Mesenchymal stem cell (in vitro differentiated cells and primary cell): ENCODE data around the gene PRR7.

Source experiments
- DNase-seq: peaks from one replicate; pipeline ENCODE4 v3.0.0-alpha.2; 2013
- H2AFZ ChIP-seq: one replicate; pipeline ENCODE4 v1.6.1; 2013; ENCODE audit warnings: low read depth, mild to moderate bottlenecking, control low read depth, inconsistent platforms, low read length, moderate library complexity
- H2AK5ac ChIP-seq: 2 replicates; pipeline ENCODE4 v1.6.1; 2013; ENCODE audit warnings: low read length, moderate library complexity, mild to moderate bottlenecking, inconsistent platforms; ENCODE audit not compliant: severe bottlenecking
- H2BK120ac ChIP-seq: one replicate; pipeline ENCODE4 v1.6.1; 2013; ENCODE audit warnings: low read depth, mild to moderate bottlenecking, inconsistent platforms, low read length, moderate library complexity
- H2BK12ac ChIP-seq, 2 experiments: one replicate each; pipeline ENCODE4 v1.6.1; 2013; ENCODE audit warnings: inconsistent platforms in 2 of 2, low read length in 2 of 2, mild to moderate bottlenecking in 2 of 2, moderate library complexity in 2 of 2, control low read depth in 1 of 2
- H2BK15ac ChIP-seq: one replicate; pipeline ENCODE4 v1.6.1; 2013; ENCODE audit warnings: mild to moderate bottlenecking, low read depth, inconsistent platforms; ENCODE audit not compliant: poor library complexity, severe bottlenecking
- H2BK5ac ChIP-seq: 2 replicates; pipeline ENCODE4 v1.6.1; 2013; ENCODE audit warnings: low read depth, mild to moderate bottlenecking, low read length, control low read depth, inconsistent platforms; ENCODE audit not compliant: poor library complexity, severe bottlenecking
- H3K14ac ChIP-seq, 2 experiments: one replicate each; pipeline ENCODE4 v1.6.1; 2013; ENCODE audit warnings: inconsistent platforms in 2 of 2, low read length in 2 of 2, control low read depth in 1 of 2, mild to moderate bottlenecking in 1 of 2, moderate library complexity in 1 of 2
- H3K18ac ChIP-seq, 2 experiments: one replicate each; pipeline ENCODE4 v1.6.1; 2013; ENCODE audit warnings: inconsistent platforms in 2 of 2, low read length in 2 of 2, control low read depth in 1 of 2, low read depth in 1 of 2, mild to moderate bottlenecking in 1 of 2
- H3K23ac ChIP-seq, 2 experiments: one replicate each; pipeline ENCODE4 v1.6.1; 2013; ENCODE audit warnings: inconsistent platforms in 2 of 2, low read length in 2 of 2, mild to moderate bottlenecking in 2 of 2, moderate library complexity in 2 of 2, control low read depth in 1 of 2
- H3K27ac ChIP-seq: 2 replicates; pipeline ENCODE4 v1.5.1; 2013; ENCODE audit warnings: mild to moderate bottlenecking, moderate library complexity, low read length, control low read depth, inconsistent platforms; ENCODE audit not compliant: poor library complexity, severe bottlenecking
- H3K27me3 ChIP-seq, 2 experiments: 2 replicates each; pipeline versions ENCODE4 v1.6.1 to v1.7.0; 2013; ENCODE audit warnings: low read length in 2 of 2, mild to moderate bottlenecking in 2 of 2, moderate library complexity in 2 of 2, control low read depth in 1 of 2, inconsistent platforms in 1 of 2; ENCODE audit not compliant: control insufficient read depth in 1 of 2, insufficient read depth in 1 of 2
- H3K36me3 ChIP-seq, 2 experiments: 2 replicates each; pipeline versions ENCODE4 v1.6.1 to v1.7.0; 2013; ENCODE audit warnings: low read length in 2 of 2, control low read depth in 1 of 2, inconsistent platforms in 1 of 2, low read depth in 1 of 2, mild to moderate bottlenecking in 1 of 2; ENCODE audit not compliant: insufficient read depth in 2 of 2, control insufficient read depth in 1 of 2
- H3K4ac ChIP-seq, 2 experiments: one replicate each; pipeline ENCODE4 v1.6.1; 2013; ENCODE audit warnings: inconsistent platforms in 2 of 2, low read length in 2 of 2, mild to moderate bottlenecking in 2 of 2, moderate library complexity in 2 of 2, control low read depth in 1 of 2, low read depth in 1 of 2
- H3K4me1 ChIP-seq: 2 replicates; pipeline ENCODE4 v1.6.1; 2013; ENCODE audit warnings: low read depth, low read length, control low read depth; ENCODE audit not compliant: control insufficient read depth, insufficient read depth
- H3K4me2 ChIP-seq: 2 replicates; pipeline ENCODE4 v1.6.1; 2013; ENCODE audit warnings: low read length, mild to moderate bottlenecking, inconsistent platforms; ENCODE audit not compliant: poor library complexity, severe bottlenecking
- H3K4me3 ChIP-seq, 2 experiments: 2 replicates each; pipeline versions ENCODE4 v1.5.1 to v1.7.0; 2013; ENCODE audit warnings: low read length in 2 of 2, mild to moderate bottlenecking in 2 of 2, control low read depth in 1 of 2, low read depth in 1 of 2; ENCODE audit not compliant: insufficient read depth in 1 of 2
- H3K79me1 ChIP-seq: replicated peaks from 2 replicates; pipeline ENCODE4 v1.6.1; 2013; ENCODE audit warnings: mild to moderate bottlenecking, control low read depth, low read length, inconsistent platforms; ENCODE audit not compliant: poor library complexity, severe bottlenecking
- H3K9ac ChIP-seq: 2 replicates; pipeline ENCODE4 v1.7.0; 2013; ENCODE audit warnings: mild to moderate bottlenecking, low read length, moderate library complexity
- H3K9me3 ChIP-seq: 2 replicates; pipeline ENCODE4 v1.7.0; 2013; ENCODE audit warnings: mild to moderate bottlenecking, low read length; ENCODE audit not compliant: control insufficient read depth
- H4K8ac ChIP-seq: one replicate; pipeline ENCODE4 v1.6.1; 2013; ENCODE audit warnings: inconsistent platforms, mild to moderate bottlenecking, low read length, moderate library complexity
- H4K91ac ChIP-seq: one replicate; pipeline ENCODE4 v1.6.1; 2013; ENCODE audit warnings: mild to moderate bottlenecking, low read length, inconsistent platforms
- WGBS: methylation state at CpG from one replicate; pipeline ENCODE4 v1.1.7; 2013; ENCODE audit warnings: mixed read lengths; 5-methylcytosine and 5-hydroxymethylcytosine counted together

The PRR7 gene

GRCh38 chr5:177475563-177476427 is 29.2 kb downstream of the PRR7 start:
- peaks cover 1 to 23% of the 10 kb centered on the region in 2 experiments for H3K36me3 ChIP-seq
- H2AK5ac ChIP-seq: no peak overlapping the region
- no peak overlapping the region for H4K8ac ChIP-seq
- no peak overlapping the region for H4K91ac ChIP-seq
- no peak overlapping the region for H2AFZ ChIP-seq
- H3K9me3 ChIP-seq: no peaks in the 10 kb centered on the region
- no peak overlapping the region for H3K9ac ChIP-seq
- H2BK5ac ChIP-seq: no peak overlapping the region
- no peak overlapping the region for H3K4ac ChIP-seq
- H3K23ac ChIP-seq: no peak overlapping the region
- no peak overlapping the region for H2BK15ac ChIP-seq
- H3K4me3 ChIP-seq: no peak overlapping the region
- H3K4me1 ChIP-seq: peaks cover 56% of the 10 kb centered on the region
- no peak overlapping the region for H2BK12ac ChIP-seq
- no peaks in the 10 kb centered on the region for H3K79me1 ChIP-seq
- no peaks in the 10 kb centered on the region for H3K27me3 ChIP-seq
- H3K18ac ChIP-seq: no peak overlapping the region
- no peak overlapping the region for H3K27ac ChIP-seq
- no peak overlapping the region for H2BK120ac ChIP-seq
- no peak overlapping the region for H3K14ac ChIP-seq
- peak; percentile 26 for DNase-seq
- no peak overlapping the region for H3K4me2 ChIP-seq
- WGBS: 85% methylated on average over 10 of the region's 11 CpGs

- Histone ChIP-seq H3K23ac (no peak overlapping the region), H3K18ac (no peak overlapping the region), H2BK120ac (no peak overlapping the region), H3K9ac (no peak overlapping the region), H3K79me1 (no peaks in the 10 kb centered on the region), H3K9me3 (no peaks in the 10 kb centered on the region), H2BK5ac (no peak overlapping the region), H4K91ac (no peak overlapping the region), H4K8ac (no peak overlapping the region), H2BK12ac (no peak overlapping the region), H2BK15ac (no peak overlapping the region), H3K4ac (peak overlapping the region in 1 of 2 experiments; percentile 53), H3K4me1 (peaks cover 53% of the 10 kb centered on the region), H2AFZ (no peak overlapping the region), H3K27ac (no peak overlapping the region), H3K4me3 (no peak overlapping the region), H3K14ac (no peak overlapping the region), H3K27me3 (no peaks in the 10 kb centered on the region), H2AK5ac (peak overlapping the region; percentile 76), H3K36me3 (peaks cover 3 to 23% of the 10 kb centered on the region in 2 experiments), H3K4me2 (no peak overlapping the region)
- WGBS: 90% methylated on average over 17 of the region's 18 CpGs
- DNase-seq: peak; percentile 53
Observed at GRCh38 chr5:177476531-177477233, 30.1 kb downstream of the PRR7 start.

DNA sequence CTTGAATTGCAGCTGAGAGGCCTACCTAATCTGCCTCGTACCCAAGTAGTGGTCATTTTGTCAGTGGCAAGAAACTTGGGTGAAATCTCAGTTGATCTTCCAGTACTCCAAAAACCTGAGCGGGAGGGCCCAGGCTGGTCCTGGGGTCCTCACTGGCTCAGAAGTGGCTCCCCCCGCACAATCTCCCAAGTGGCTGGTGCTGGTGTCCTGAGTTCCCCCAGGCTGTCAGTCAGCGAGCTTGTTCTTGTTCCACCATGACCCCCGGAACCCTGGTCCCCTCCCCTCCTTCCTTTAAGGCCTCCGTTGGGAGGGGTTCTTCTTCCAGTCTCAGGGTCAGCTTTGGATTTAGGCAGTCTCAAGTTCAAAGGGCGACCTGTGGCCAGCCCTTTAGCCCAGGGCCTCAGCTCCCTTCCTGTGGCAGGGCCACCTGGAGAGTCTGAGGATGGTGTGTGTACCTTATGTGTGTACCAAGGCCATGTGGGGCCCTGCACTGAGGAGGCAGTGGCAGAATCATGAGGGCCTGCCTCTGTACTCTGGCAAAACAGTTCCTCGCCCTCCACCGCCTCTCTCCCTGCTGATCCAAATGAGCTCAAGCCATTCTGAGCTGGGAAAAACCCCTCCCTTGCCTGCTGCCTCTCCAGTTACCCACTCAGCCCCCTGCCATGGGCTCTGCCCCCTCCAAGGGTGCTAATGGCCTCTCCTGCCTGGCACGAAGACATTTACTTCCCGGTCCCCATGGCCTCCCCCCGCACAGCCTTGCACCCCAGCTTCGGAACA is 31.3 kb downstream of the PRR7 start:
- no peak overlapping the region for H3K4me2 ChIP-seq
- H2AFZ ChIP-seq: no peak overlapping the region
- H3K14ac ChIP-seq: no peak overlapping the region
- H2BK15ac ChIP-seq: no peak overlapping the region
- H4K91ac ChIP-seq: no peak overlapping the region
- peak; percentile 41 for DNase-seq
- peak overlapping the region; percentile 16 for H2AK5ac ChIP-seq
- peak overlapping the region; percentile 75 for H3K9ac ChIP-seq
- no peak overlapping the region for H4K8ac ChIP-seq
- H3K27me3 ChIP-seq: no peaks in the 10 kb centered on the region
- H3K79me1 ChIP-seq: peaks cover 4% of the 10 kb centered on the region
- H3K27ac ChIP-seq: peak overlapping the region; percentile 21
- no peak overlapping the region for H2BK5ac ChIP-seq
- no peak overlapping the region for H3K18ac ChIP-seq
- H3K4me1 ChIP-seq: peaks cover 56% of the 10 kb centered on the region
- 96% methylated on average over 10 of the region's 13 CpGs for WGBS
- no peak overlapping the region for H3K4me3 ChIP-seq
- H2BK12ac ChIP-seq: peak overlapping the region in 1 of 2 experiments; percentile 56
- no peaks in the 10 kb centered on the region for H3K9me3 ChIP-seq
- no peak overlapping the region for H3K4ac ChIP-seq
- H3K23ac ChIP-seq: peak overlapping the region in 1 of 2 experiments; percentile 15
- no peak overlapping the region for H2BK120ac ChIP-seq
- peaks cover 9 to 30% of the 10 kb centered on the region in 2 experiments for H3K36me3 ChIP-seq
